Mammary epithelial cell (primary cell): ENCODE measurements around the gene PIGZ.

Source experiments
- CTCF ChIP-seq, 2 donors: IDR thresholded peaks in 1 of 2; conservative IDR thresholded peaks in 1 of 2; 2 replicates each; pipeline ENCODE4 v1.5.1; 2011 to 2012; ENCODE audit warnings: inconsistent platforms in 2 of 2, low read length in 2 of 2, mild to moderate bottlenecking in 2 of 2, control low read depth in 1 of 2, low read depth in 1 of 2; ENCODE audit not compliant: insufficient read depth in 1 of 2; ENCODE audit errors: extremely low read depth in 1 of 2
- EZH2 ChIP-seq: IDR thresholded peaks from 2 replicates; pipeline ENCODE4 v1.6.1; 2012; ENCODE audit warnings: low read length, inconsistent platforms, borderline replicate concordance

- TF ChIP-seq CTCF (conservative IDR thresholded peaks at IDR 0.05 in 1 of 2, IDR thresholded peaks at IDR 0.05 in 1 of 2; ENCODE audit: extremely low read depth in 1 of 2, insufficient read depth in 1 of 2, low read depth in 1 of 2, low read length in 2 of 2): no peak
- TF ChIP-seq EZH2: no peak
Measured at GRCh38 chr3:196965112-196965803, 3.4 kb downstream of the PIGZ start.
